Measurements from ENCODE around the gene YIF1A.

DNA sequence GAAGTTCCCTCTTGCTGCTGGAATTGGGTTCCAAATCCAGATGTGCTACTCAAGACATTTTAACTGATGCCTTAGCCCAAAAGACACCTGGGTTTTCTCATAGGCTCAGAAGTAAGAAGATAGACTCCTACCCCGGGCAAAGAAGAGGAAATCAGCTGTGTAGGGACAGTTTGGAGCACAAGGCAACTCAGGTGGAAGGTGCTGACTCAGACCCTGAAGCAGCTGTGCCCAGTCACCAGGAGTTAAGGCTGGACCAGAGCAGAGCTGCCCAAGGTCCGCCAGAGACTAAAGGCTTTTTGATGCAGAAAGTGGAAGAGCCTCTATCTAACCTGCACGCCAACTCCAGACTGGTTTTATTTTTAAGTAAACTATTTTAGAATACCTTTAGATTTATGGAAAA is 41.1 kb downstream of the YIF1A start:
- TF ChIP-seq EZH2 (IDR thresholded peaks at IDR 0.05; ENCODE audit: insufficient read depth, poor library complexity, severe bottlenecking): no peak
- TF ChIP-seq EZH2phosphoT487 (IDR thresholded peaks at IDR 0.05; ENCODE audit: insufficient read depth, low read depth): no peak
